ENCODE data around the gene DNMT1. TPM values are rescaled to one million over a fixed set of nuclear protein-coding genes. Genes with fewer than 3 reads are reported as not detected.

DNMT1 gene
- total RNA-seq, 1 experiment from 2014 or later = 227 TPM

- no peak overlapping the region for H2BK120ac ChIP-seq (ENCODE audit: low read depth, low read length, poor library complexity, severe bottlenecking)
- no peak overlapping the region for H3K23ac ChIP-seq (ENCODE audit: insufficient read length, low read depth, low read length)
- Mint-ChIP-seq H3K27me3 (ENCODE audit: low read depth) (no peaks in the 10 kb centered on the region), H3K4me3 (no peak overlapping the region), H3K36me3 (ENCODE audit: insufficient read depth in 1 of 3, low read depth in 3 of 3) (peaks cover 3 to 46% (median 27%) of the 10 kb centered on the region in 3 experiments; a peak in 6 of 7 replicates), H3K9me3 (no peaks in the 10 kb centered on the region; a peak in 1 of 5 replicates), H3K4me1 (peaks cover 3 to 10% of the 10 kb centered on the region in 2 experiments; a peak in 3 of 4 replicates), H3K27ac (peak overlapping the region in 1 of 3 experiments; percentile 23; a peak in 2 of 7 replicates)
- no peak overlapping the region for H3K4ac ChIP-seq (ENCODE audit: low read depth, low read length)
- no CpG with 5 or more reads among the region's 5 CpGs for WGBS (ENCODE audit: extremely low coverage, insufficient read length, low lambda C conversion rate)
- no peak overlapping the region for H2BK5ac ChIP-seq (ENCODE audit: insufficient read length, low read length)
- no peak overlapping the region for H3K9ac ChIP-seq (ENCODE audit: extremely low read depth, insufficient read length, low read length)
- H3K56ac ChIP-seq (ENCODE audit: insufficient read length, low read depth, low read length) = no peak overlapping the region
- no peak overlapping the region for H2BK12ac ChIP-seq (ENCODE audit: insufficient read length, low read depth, low read length)
- H2BK20ac ChIP-seq (ENCODE audit: low read depth, low read length, poor library complexity, severe bottlenecking) = no peak overlapping the region
- no peak overlapping the region for H2AK5ac ChIP-seq (ENCODE audit: insufficient read length, low read length)
- H2BK15ac ChIP-seq (ENCODE audit: low read depth, low read length) = no peak overlapping the region
- no peak overlapping the region for H4K91ac ChIP-seq (ENCODE audit: insufficient read length, low read depth, low read length)
- no peak overlapping the region for H4K5ac ChIP-seq (ENCODE audit: insufficient read length, low read depth, low read length)
- no peak for DNase-seq
- H2AFZ ChIP-seq (ENCODE audit: low read length) = no peak overlapping the region
- H3K79me1 ChIP-seq (ENCODE audit: insufficient read depth, low read depth, low read length, poor library complexity, severe bottlenecking) = peaks cover 14% of the 10 kb centered on the region
- H3K23me2 ChIP-seq (ENCODE audit: insufficient read length, low read depth, low read length, poor library complexity, severe bottlenecking) = peaks cover 8% of the 10 kb centered on the region
- no peak overlapping the region for H3K27ac ChIP-seq (ENCODE audit: insufficient read length, low read depth, low read length)
- TF ChIP-seq CTCF (conservative IDR thresholded peaks at IDR 0.05) = no peak
- no peak overlapping the region for H3K18ac ChIP-seq (ENCODE audit: insufficient read length, low read depth, low read length)
- H3K9me3 ChIP-seq (ENCODE audit: control insufficient read depth, low read depth, low read length) = no peaks in the 10 kb centered on the region
- no peaks in the 10 kb centered on the region for H3K27me3 ChIP-seq (ENCODE audit: insufficient read depth, low read length)
- no peaks in the 10 kb centered on the region for H3K4me1 ChIP-seq (ENCODE audit: insufficient read depth, low read length)
- no peak overlapping the region for H3T11ph ChIP-seq (ENCODE audit: low read length)
- no peaks in the 10 kb centered on the region for H4K20me1 ChIP-seq (ENCODE audit: control insufficient read depth, insufficient read depth, insufficient read length)
- H3K14ac ChIP-seq (ENCODE audit: insufficient read depth, low read length) = no peak overlapping the region
- H3K79me2 ChIP-seq (ENCODE audit: insufficient read depth, low read length) = peaks cover 66% of the 10 kb centered on the region
- H4K8ac ChIP-seq (replicated peaks; ENCODE audit: insufficient read length, low read depth, low read length) = no peak overlapping the region
- H3K4me2 ChIP-seq (ENCODE audit: insufficient read depth, insufficient read length, low read length) = no peak overlapping the region
Measured at GRCh38 chr19:10190026-10190425, 4.7 kb downstream of the DNMT1 start.

Measured in H9 (cell line).